ENCODE measurements around the gene ZGPAT.
A peak's percentile ranks its signal among the peaks of the same experiment; 100 is the strongest.
"Not testable (repeated sequence)": the region's sequence is repeated elsewhere in the genome, so short reads cannot be mapped to it uniquely, and the experiment has no call there.

The ZGPAT gene

GRCh38 chr20:63765082-63765873 is 57.4 kb downstream of the ZGPAT start:
- DNase-seq (ENCODE audit: low read depth in 2 of 2): no peak

DNA sequence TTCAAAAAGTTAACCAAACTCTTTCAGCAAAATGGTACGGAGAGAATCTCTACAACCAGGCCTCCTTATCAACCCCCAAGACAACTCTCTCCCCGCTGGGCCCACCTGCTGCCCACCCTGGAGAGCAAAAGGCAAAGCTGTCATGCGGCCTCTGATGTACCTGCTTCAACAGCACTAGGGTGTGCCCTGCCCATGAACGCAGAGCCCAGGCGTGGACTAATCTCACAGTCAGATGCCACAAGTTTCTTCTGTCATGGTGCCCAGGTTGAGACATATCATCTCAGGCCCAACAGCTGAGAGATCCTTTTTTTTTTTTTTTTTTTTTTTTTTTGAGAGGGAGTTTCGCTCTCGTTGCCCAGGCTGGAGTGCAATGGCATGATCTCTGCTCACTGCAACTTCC is 58.1 kb downstream of the ZGPAT start:
- DNase-seq (ENCODE audit: low read depth in 2 of 2): no peak

- no peak for DNase-seq (ENCODE audit: low read depth in 2 of 2)
Observed at GRCh38 chr20:63766695-63767426, 59.0 kb downstream of the ZGPAT start.

GRCh38 chr20:63767456-63767855 is 59.6 kb downstream of the ZGPAT start:
- no peak for DNase-seq (ENCODE audit: low read depth in 2 of 2)

GRCh38 chr20:63767886-63768285 is 60.0 kb downstream of the ZGPAT start:
- no peak for DNase-seq (ENCODE audit: low read depth in 2 of 2)

DNA sequence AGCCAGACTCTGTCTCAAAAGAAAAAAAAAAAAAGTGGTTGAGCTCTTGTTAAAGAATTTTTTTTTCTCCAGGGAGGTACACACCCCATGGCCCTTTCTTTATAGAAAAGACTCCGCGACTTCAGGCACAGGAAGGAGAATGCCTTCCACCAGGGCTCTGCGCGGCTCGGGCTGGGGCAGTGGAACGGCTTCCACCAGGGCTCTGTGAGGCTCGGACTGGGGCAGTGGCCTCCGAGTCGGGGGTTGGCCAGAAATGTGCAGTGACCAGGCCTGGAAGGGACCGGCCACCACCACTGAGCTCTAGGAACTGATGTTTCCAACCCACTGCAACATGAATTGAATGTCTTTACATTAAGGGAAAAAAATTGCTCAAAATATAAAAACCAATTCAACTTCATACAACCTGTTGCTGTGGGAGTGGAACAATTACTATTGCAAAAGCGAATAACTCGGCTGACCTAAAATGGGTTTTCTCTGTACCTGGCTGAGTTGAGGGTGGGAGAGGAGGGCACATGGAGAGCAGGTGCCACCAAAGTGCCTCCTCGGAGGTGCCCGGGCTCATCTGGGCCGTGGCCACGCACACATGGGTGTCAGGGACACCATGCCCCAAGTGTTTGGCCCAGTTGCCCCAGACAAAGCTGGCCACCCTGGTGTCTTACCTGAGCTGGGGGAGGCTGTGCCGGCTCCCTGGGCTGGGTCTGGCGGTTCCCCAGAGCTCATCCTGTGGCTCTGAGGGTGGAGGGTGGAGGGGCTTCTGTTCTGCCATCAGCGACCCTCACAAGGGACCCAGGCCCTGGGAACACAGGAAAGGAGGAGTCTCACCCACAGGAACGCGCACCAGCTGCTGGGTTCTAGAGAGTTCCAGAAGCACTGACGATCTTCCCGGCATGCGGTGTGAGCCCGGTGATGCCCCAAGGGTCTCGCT is 61.0 kb downstream of the ZGPAT start:
- no peak for DNase-seq (ENCODE audit: low read depth in 2 of 2)

DNA sequence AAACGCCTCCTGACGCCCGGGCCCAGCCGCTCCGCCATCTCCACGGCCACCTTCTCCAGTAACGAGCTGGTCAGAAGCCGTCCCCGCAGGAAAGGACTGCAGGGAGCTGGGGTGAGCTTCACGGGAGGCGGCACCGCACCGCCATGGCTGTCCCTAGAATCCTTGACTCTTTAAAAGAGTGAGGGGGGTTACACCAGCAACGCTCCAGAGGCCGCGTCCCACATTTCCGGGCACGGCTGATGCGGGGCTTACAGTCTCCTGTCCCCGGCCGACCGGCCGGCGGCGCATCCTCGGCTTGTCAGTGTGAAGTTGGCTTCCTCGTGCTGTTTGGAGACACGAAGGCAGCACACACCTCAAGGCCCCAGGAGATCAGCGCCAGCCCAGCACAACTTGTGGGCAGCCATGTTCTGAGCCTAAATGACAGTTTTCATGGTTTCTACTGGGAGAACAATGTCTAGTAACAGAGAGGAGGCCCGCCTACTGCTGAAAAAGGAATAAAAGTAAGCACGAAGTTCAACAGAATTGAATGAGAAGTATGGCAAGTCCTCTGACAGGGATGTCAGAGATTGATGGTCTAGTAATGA is 62.1 kb downstream of the ZGPAT start:
- no peak for DNase-seq (ENCODE audit: low read depth in 2 of 2)

GRCh38 chr20:63771046-63771707 is 63.3 kb downstream of the ZGPAT start:
- no peak for DNase-seq (ENCODE audit: low read depth in 2 of 2)

DNA sequence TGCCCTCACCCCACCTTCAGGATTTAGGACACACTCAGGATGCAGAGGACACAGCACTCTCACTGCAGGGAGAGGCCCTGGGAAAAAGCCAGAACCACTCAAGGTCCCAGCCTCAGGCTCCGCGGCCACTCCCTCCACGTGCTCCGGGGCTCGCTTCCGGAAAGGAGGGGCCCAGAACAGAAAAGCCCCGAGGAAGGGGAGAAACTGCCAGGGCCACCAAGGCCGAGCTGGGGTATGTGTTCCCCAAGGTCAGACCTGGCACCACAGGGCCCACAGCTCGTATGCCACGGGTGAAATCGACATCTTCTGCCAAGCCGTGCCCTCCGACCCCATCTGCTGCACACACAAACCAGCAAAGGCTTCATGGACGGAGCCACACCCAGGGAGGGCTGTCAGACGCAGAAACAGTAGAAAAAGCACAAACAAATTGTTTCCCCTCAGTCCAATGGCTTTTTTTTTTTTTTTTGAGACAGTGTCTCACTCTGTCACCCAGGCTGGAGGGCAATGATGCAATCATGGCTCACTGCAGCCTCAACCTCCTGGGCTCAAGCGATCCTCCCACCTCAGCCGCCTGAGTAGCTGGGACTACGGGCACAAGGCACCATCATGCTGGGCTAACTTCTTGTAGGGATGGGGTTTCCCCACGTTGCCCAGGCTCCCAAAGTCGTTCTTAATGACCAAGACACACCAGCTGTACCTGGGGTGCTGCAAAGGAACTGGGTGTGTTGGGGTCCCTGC is 65.1 kb downstream of the ZGPAT start:
- DNase-seq (ENCODE audit: low read depth in 2 of 2): no peak

GRCh38 chr20:63773571-63774241 is 65.9 kb downstream of the ZGPAT start:
- DNase-seq (ENCODE audit: low read depth in 2 of 2): no peak

GRCh38 chr20:63774306-63774705 is 66.5 kb downstream of the ZGPAT start:
- no peak for DNase-seq (ENCODE audit: low read depth in 2 of 2)

DNA sequence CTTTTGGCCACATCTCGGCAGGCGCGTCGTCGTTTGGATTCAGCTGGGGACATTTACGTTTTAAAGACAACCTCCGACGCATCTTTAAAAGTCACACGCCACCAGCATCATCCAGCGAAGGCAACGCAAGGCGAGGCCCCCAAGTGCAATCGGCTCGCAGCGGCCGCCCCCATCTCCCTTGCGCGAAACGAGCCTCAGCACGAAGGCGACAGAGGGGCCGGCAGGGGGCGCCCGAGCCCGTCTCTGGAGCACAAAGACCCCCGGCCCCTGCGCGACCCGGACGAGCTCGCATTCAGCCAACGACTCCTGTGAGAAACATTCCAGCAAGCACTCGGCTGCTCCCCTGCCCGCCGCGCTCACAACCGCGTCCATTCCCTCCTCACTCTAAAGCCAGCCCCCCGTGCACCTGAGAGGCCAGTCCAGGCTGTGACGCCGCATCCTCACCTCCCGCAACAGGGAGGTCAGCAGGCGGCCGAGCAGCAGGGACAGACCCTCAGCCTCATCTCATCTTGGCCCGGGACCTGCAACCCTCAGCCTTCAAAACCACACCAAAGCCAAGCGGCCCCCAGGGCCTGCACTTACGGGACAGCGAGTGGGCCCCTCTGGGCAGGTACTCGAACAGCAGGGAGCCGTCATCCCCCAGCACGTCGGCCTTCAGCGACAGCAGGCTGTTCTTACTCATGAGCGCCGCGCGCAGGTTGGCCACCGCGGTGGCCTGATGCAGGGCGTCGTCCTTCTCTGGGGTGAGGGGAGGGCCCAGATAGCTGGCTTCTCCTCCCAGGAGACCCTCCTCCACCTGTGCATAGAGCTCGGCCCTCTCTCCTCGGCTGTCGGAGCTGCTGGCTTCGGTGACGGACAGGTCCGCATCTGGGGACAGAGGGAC is 67.5 kb downstream of the ZGPAT start:
- peak in 1 of 2 donors; percentile 25 for DNase-seq (ENCODE audit: low read depth in 2 of 2)

DNA sequence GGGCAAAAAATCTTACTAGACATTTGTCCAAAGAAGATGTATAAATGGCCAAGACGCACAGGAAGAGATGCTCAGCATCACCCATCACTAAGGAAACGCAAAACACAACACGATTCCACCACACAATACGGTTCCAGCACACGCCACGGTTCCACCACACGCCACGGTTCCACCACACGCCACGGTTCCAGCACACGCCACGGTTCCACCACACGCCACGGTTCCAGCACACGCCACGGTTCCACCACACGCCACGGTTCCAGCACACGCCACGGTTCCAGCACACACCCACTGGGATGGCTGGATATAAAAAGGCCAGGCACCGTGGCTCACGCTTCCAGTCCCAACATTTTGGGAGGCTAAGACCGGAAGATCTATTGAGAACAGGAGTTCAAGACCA is 69.0 kb downstream of the ZGPAT start:
- not testable (repeated sequence) for DNase-seq (ENCODE audit: low read depth in 2 of 2)

- no peak for DNase-seq (ENCODE audit: low read depth in 2 of 2)
Observed at GRCh38 chr20:63777614-63778013, 69.8 kb downstream of the ZGPAT start.

DNA sequence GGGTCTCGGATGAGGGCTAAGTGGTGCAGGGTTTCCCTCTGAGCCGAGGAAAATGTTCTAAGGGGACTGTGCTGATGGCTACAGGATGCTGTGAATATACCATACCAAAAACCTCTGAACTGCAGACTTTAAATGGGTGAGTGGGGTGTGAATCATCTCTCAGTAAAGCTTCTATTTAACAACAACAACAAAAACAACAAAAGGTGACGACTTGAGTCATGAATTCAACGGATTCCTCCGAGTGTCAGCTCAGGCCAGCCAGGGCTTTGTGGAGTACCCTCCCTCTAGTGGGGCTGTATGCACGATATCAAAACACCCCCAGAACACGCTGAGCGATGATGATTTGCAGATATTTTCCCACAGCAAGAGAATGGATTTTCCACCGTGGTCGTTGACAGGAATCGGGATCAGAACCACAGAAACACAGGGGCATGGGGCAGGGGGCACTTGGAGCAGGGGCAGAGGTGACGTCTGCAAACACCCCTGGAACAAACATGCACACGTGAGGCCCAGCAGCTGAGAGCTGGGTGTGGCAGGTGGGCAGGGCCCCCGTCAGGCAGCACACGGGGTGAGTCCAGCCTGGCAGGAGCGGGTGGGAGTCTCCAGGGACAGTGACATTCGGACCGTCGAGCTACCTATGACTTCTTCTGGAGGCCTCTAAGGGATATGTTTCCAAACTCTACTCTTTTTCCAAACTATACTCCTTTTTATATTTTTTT is 70.4 kb downstream of the ZGPAT start:
- DNase-seq (ENCODE audit: low read depth in 2 of 2): no peak

GRCh38 chr20:63778857-63779256 is 71.0 kb downstream of the ZGPAT start:
- no peak for DNase-seq (ENCODE audit: low read depth in 2 of 2)

DNA sequence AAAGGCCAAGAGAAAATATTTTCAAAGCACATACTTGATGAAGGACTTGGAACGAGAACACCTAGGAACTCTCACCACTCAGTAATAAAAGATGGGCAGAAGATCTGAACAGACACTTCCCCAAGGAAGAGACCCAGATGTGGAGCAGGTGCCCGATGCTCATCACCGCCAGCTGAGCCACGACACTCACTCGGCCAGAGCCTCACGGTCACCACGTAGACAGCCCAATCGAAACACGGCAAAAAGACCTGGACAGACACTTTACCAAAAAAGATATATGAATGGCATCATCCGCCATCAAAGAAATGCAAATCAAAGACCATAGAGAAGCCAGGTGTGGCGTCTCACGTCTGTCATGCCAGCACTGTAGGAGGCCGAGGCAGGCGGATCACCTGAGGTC is 73.3 kb downstream of the ZGPAT start:
- no peak for DNase-seq (ENCODE audit: low read depth in 2 of 2)

DNA sequence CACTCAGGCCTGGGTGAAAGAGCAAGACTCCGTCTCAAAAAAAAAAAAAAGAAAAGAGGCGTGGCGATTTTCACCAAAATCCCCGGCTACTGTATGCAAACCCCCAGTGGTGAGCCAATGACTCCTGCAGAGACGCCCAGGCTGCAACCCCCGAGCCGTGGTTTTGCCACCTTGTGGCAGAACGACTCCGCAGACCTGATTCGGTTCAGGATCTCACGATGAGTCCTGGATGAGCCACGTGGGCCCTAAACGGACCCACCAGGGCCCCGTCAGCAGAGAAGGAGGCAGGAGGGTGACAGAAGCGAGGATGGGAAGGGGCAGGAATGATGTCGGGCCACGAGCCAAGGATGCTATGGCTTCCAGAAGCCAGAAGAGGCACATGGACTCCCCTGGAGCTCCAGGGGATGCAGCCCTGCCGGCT is 74.2 kb downstream of the ZGPAT start:
- peak in 1 of 2 donors; percentile 30 for DNase-seq (ENCODE audit: low read depth in 2 of 2)
